GM18511 (cell line): ENCODE data around the gene BDH1.
A peak's percentile ranks its signal among the peaks of the same experiment; 100 is the strongest.
"Not testable (repeated sequence)": the region's sequence is repeated elsewhere in the genome, so short reads cannot be mapped to it uniquely, and the experiment has no call there.

ENCODE experiments used
- ATAC-seq: cut with Tn5 transposase; IDR thresholded peaks from one replicate; pipeline ENCODE4 v1.9.1; 2021; ENCODE audit warnings: mild to moderate bottlenecking, moderate library complexity; ENCODE audit not compliant: unreplicated experiment

The BDH1 gene

DNA sequence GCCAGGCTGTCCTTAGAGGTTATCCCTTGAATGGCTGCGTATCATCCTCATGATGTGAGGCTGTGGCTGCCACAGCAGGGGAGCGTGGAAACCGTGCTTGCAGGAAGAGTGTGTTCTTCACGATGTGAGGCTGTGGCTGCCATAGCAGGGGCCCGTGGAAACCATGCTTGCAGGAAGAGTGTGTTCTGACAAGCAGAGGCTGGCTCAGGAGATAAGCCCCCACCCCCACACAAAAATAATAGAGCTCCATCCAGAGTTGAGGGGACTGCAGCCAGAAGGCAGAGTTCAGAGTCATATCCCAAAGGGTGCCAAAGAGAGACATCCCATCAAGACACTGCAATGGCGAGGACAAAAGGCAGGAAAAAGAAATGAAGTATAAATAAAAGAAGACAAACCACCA, 22.6 kb upstream of the BDH1 start:
- ATAC-seq = no peak

DNA sequence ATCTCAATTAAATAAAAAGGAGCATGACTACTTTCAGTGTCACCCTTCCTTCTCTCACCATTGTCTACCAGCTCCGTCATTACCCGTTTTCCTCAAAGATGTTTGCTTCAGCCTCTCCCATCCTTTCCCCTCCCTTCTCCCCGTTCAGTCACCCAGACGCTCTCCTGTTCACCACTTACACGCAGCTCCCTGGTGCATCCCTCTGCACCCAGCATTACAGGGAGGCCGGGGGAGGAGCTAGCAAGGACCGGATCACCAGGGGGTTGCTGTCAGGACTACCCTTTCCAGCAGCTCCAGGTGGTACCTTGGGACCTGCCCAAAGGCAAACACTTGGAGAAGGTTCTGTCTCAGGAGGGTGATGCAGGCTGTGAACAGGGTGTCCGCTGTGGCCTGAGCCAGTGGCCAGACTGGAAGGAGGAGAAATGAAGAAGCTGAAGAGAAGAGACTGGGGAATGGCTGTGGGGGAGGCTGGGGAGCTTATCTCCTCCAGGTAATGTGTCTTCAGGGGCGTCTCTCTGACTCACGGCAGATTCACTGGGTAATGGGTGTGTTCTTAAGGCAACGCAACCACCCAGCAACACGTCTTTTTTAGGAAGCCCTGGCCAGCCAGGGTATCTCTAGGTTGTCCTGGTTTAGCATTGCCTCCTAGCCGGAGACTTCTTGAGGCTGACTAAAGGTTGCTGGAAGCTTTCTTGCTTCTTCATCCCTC, 21.8 kb upstream of the BDH1 start:
- no peak for ATAC-seq

DNA sequence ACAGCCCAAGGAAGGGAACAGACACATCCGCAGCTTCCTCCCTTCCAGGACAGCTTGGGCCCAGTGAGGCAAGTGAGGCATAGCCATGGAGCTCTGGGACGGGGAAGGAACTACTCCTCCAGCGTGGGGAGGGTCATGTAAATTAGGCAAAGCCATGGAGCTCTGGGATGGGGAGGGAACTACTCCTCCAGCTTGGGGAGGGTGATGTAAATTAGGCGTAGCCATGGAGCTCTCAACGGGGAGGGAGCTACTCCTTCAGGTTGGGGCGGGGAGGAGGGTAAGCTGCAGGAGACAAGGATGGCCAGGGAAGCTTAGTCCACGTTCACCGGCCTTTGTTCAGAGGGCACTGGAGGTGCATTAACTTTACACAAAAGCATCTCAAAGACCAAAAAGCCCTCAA, 21.1 kb upstream of the BDH1 start:
- no peak for ATAC-seq

DNA sequence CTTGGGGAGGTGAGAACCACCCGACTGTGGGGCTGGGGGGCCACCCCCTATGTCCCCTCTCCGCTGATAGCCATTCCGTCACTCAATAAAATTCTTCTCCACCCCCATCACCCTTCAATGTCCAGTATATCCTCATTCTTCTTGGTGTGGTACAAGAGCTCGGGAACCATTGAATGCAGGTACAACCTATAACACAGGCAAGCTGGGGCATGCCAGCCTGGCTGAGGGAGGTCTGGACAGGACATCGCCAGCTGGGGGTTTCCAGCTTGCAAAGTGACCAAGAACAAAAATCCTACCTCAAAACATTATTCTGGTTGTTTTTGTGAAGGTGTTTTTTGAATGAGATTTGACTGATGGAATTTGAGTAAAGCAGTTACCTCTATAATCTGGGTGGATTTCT, 19.6 kb upstream of the BDH1 start:
- ATAC-seq = no peak

DNA sequence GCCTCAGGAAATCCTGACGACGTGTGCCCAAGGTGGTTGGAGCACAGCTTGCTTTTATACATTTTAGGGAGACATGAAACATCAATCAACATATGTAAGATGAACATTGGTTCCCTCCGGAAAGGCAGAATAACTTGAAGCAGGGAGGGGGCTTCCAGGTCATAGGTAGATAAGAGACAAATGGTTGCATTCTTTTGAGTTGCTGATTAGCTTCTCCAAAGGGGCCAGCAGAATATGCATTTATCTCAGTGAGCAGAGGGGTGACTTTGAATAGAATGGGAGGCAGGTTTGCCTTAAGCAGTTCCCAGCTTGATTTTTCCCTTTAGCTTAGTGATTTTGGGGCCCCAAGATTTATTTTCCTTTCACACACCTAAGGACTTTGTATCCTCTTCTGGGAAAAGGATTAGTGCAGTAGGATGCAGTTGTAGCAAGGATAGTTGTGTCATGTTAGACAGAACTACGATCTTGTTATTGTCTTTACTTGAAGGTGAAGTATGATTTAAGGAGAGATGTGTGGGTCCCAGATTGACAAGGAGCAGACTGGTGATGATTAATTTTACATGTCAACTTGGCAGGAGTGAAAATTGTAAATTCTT, 18.7 kb upstream of the BDH1 start:
- not testable (repeated sequence) for ATAC-seq

- no peak for ATAC-seq
These were observed 17.4 kb upstream of the BDH1 start for GRCh38 chr3:197573048-197573767.

- ATAC-seq = not testable (repeated sequence)
These were observed 16.1 kb upstream of the BDH1 start for GRCh38 chr3:197571880-197572172.

DNA sequence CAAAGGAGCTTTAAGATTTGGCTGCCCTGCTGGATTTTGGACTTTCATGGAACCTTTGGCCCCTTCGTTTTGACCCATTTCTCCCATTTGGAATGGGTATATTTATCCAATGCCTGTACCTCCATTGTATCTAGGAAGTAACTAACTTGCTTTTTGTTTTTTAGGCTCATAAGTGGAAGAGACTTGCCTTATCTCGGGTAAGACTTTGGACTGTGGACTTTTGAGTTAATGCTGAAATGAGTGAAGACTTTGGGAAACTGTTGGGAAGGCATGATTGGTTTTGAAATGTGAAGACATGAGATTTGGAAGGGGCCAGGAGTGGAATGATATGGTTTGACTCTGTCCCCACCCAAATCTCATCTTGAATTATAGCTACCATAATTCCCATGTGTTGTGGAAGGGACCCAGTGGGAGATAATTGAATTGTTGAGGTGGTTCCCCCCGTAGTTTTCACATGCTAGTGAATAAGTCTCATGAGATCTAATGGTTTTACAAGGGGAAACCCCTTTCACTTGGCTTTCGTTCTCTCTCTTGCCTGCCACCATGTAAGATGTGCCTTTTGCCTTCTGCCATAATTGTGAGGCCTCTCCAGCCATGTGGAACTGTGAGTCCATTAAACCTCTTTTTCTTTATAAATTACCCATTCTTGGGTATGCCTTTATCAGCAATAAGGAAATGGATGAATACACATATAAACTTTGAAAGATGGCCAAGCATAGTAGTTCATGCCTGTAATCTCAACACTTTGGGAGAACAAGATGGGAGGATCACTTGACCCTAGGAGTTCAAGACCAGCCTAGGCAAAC, 15.5 kb upstream of the BDH1 start:
- ATAC-seq = not testable (repeated sequence)

GRCh38 chr3:197569433-197569832, 13.7 kb upstream of the BDH1 start:
- not testable (repeated sequence) for ATAC-seq

- ATAC-seq = no peak
These were observed 12.3 kb upstream of the BDH1 start for GRCh38 chr3:197567904-197568681.

GRCh38 chr3:197566155-197566554, 10.4 kb upstream of the BDH1 start:
- ATAC-seq = not testable (repeated sequence)

DNA sequence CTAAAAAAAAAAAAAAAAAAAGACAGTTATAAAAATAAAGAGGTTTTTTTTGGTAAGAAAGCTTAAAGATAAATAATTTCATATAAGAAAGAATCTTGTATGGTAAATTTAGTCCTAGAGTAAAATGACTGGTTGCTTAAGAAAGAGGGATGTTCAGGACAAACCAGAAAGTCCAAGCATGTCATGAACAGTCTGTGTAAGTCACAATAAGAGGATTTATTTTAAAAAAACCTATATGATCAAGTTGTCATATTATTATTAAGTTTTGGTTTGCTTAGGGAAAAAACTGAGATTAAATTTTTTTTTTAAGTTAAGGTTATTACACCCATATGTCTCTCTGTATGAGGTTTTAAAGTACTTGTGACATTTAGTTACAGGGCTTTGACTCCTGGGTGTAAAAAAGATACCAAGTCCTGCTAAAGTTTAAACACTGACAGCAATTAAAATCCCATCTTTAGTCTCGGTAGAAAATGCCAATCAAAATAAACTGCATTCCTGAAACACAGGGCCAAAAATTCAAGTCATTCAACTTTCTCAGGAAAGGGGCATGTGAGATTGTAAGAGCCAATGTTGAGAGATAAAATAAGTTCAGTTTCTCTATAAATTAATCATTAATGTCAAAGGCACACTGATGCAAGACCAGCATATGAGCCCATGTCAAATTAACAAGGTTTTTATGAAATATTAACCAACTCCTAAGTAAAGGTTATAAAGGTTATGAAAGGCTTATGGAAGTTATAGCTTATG, 8.5 kb upstream of the BDH1 start:
- no peak for ATAC-seq

GRCh38 chr3:197562398-197563251, 6.9 kb upstream of the BDH1 start:
- ATAC-seq = no peak

DNA sequence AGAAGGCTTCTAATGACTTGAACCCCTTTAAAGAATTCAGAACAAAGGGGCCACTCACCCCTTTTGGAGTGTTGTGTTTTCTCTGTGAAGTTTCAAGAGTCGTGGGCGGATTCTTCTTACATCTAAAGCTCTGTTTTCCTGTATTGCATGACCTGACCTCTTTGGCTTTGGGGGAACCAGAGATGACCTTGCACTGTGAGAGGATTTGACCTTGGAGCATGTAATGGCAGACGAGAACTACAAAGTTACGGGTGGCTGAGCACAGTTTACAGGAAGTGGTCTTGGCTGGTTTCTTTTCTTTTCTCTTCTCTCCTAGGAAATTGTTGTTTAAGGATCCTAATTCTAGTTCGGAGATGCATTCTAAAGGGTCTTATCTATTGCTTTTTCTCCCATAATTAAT, 6.2 kb upstream of the BDH1 start:
- no peak for ATAC-seq

GRCh38 chr3:197559651-197560050, 3.9 kb upstream of the BDH1 start:
- no peak for ATAC-seq

DNA sequence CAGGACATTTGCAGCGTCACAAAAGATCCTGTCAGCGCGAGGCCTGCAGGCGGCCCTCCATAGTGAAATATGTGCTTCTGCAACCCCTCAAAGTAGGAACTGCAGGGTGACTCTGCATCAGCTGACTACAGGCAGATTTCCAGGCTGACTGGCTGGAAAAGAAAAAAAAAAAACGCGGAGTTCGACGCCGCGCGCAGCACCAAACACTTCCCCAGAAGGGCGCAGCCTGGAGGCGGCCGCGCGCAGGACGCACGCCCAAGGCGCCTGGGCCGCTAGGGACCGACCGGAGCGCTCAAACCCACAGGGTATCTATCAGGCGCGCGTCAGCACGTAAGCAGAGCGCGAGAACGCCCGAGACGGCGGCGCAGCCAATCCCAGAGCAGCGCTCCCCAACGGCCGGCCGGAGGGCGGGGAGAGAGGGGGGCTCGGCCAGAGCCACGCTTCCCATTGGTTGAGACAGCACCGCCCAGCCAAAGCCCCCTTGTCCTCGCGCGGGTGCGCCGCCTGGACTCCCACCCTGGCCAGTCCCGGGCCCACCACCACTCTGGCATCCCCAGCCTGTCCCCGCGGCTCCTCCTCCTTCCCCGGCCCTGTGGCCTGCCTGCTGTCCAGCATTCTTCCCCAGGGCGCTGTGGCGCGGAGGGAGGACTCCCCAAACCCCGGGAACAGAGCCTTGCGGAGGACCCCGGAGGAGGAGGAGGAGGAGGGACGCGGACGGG, 1.0 kb downstream of the BDH1 start:
- peak; percentile 96 for ATAC-seq

DNA sequence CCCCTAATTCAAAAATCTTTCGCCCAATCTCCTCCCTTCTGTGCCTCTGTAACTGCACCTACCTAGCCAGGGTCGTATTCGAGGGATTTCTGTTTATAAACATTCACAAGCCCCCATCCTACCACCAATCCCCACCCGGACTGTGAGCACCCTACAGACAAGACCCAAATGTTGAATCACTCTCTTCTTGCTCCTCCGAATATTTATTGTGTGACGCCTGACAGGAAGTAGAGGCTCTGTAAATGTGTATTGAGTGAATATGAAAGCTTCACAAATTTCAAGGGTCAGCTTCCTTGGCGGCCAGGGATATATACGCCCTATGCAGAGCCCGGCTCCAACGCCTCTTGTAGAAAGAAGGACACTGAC, 1.6 kb downstream of the BDH1 start:
- ATAC-seq = peak; percentile 0

DNA sequence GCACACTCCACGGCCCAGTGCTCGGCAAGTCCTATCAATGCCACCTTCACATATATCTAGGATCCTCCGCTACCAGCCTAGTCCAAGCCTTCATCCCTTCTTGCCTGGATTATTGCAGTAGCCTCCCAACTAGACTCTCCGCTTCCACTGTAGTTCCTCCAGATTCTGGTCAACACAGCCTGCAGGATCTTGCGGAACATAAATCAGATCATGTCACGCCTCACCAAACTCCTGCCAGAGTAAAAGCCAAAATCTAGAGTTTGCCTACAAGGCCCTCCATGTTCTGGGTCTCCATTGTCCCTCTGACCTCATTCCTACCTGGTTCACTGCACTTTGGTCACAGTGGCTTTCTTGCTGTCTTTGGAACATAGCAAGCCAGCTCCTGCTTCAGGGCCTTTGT, 3.6 kb downstream of the BDH1 start:
- no peak for ATAC-seq

DNA sequence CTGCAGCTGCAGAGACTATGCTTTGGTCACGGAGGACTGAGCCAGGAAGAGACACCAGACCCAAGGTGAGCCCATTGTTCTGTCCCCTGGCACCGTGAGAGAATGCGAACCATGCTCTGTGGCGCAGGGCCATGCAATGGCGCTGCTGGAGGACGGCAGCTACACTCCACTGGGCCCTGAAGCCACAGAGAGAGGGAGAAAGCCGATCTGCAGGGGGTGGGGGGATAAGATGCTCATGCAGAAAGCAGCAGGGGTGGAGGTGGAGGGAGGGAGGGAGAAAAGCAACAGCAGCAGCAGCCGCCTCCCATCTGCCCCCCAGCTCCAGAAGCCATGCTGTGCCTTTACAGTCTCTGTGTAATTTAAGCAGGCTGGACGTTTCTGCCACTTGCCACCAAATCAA, 5.3 kb downstream of the BDH1 start:
- ATAC-seq = no peak
